Regular cardiac myocyte (primary cell): ENCODE results near the gene LRRFIP1. TPM values are rescaled to one million over a fixed set of nuclear protein-coding genes. Genes with fewer than 3 reads are reported as not detected.

Experiments used
- total RNA-seq: library from RNA; depleted of rRNA; stranded (reverse); fragments of >200 nt; gene quantifications from 2 replicates; pipeline ENCODE4 v1.2.3, GENCODE V29; 2014

Gene LRRFIP1
- total RNA-seq: 83.2 and 87.6 TPM in 2 replicates

GRCh38 chr2:237627441-237628246, at the start of gene LRRFIP1:
TSS of gene LRRFIP1 (plus strand) at chr2:237627587. CDS start at chr2:237627645, 58 bp downstream.

DNA sequence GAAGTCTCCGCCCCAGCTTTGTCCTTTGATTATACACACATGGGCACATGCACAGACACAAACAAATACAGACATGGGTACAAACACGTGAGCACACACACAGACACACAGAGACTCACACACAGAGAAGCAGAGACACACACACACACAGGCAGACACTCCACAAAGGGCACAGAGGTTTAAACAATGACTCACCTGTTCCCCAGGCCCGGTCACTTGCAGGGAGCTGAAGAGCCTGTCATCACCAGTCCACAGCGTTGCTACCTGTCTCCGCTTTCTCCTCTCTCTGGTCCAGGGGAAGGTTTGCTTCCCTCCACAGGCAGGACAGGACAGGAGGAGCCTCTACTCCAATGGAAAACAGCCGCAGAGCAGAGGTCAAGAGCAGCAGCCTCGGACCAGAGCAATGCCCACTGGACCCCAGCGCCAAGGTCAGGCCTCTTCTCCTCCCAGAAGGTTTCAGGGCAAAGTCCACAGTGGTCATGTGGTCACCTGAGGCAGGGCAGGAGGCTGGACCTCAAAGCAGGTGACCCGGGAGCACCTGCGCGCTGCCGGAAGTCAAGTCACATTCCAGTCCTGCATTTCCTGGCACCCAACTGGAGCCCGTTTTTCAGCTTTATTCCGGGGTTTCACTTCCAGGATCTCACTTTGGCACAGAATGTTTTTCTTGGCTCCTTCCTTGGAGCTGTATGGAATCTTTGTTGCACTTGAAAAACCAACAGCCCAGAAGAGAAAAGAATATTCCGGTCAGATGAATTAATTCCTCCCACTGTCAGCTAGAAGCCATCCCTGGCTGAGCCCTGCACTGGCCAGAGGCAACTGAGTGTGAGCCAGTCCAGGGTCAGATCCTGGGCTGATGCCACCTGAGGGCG, 36.9 kb upstream of the LRRFIP1 start, which contains the start of gene RAB17:
Gene RAB17 (minus strand): TSS at position 463 of the 869 bp plus-strand sequence. CDS start 4,580 bp downstream, outside the sequence.

GRCh38 chr2:237798236-237799059, 171.1 kb downstream of the LRRFIP1 start, which contains the start of gene RBM44:
TSS of gene RBM44 (plus strand) at chr2:237798779. CDS start at chr2:237813610, 14,831 bp downstream.

Other genes starting within 250 kb of the LRRFIP1 start
- gene COL6A3, start 213.4 kb upstream of the LRRFIP1 start, total RNA-seq: 664 and 1,543 TPM in 2 replicates
- 7.6 and 24.7 TPM in 2 replicates for gene MLPH, start 140.3 kb upstream of the LRRFIP1 start, total RNA-seq
- not detected in 2 replicates for gene PRLH, start 61.0 kb upstream of the LRRFIP1 start, total RNA-seq
- 0.19 and 0.56 TPM in 2 replicates for gene RAB17, start 36.9 kb upstream of the LRRFIP1 start, total RNA-seq
- 0.19 and 0.56 TPM in 2 replicates for gene RBM44, start 171.2 kb downstream of the LRRFIP1 start, total RNA-seq
- gene RAMP1, start 232.0 kb downstream of the LRRFIP1 start, total RNA-seq: 0.77 and 3.1 TPM in 2 replicates